Measurements from ENCODE around the gene SPECC1.
A peak's percentile ranks its signal among the peaks of the same experiment; 100 is the strongest.
"Not testable (repeated sequence)": the region's sequence is repeated elsewhere in the genome, so short reads cannot be mapped to it uniquely, and the experiment has no call there.

SPECC1 gene

GRCh38 chr17:20097330-20097729 is 88.2 kb downstream of the SPECC1 start:
- DNase-seq, result no peak

- DNase-seq, result no peak
Measured at GRCh38 chr17:20098314-20098713, 89.2 kb downstream of the SPECC1 start.

- not testable (repeated sequence) for DNase-seq
Measured at GRCh38 chr17:20100806-20101205, 91.6 kb downstream of the SPECC1 start.

DNA sequence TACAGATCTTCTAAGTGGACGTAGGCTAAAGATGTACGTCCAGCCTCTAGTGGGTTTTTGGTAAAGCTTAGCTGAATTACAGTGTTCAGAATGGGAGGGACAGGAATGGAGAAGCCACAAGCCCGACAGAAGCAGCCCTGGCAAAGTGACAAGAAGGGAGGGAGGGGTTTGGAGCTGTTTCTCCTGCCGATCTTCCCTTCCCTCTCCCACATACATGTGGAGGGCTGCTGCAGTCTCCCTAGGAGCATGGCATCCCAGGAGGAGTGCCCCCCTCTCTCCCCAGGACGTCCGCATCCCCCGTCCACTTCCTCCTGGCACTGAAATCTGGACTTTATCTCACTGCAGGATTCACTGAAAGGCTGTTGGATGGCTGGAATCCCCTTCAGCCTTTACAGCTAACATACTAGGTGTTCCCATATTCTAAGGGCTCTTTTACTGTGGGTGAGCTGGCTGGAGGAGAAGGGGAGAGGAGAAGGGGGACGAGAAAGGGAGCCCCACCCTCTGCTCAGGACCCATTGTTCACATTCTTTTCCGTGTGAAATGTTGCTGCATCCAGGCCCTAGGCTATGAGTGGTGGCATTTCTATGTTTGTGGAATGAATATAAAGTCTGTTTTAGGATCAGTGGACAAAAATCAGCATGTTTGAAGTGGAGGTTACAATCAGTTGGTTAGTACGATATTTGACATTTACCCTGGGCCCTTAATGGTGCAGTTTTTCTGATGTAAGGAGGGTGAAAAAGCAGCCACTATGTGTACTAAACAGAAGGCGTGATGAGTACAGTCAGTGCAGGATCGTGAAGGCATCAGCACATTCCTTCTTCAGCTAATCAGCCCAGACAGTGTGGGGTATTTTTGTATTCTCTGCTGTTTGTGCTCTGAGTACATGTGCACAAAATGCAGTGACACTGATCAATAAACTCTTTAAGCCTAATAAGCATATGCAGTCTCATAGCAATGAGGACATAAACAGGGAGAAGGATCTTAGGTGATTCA is 94.6 kb downstream of the SPECC1 start:
- DNase-seq, result no peak

- peak; percentile 5 for DNase-seq
Measured at GRCh38 chr17:20105539-20106280, 96.6 kb downstream of the SPECC1 start.

- not testable (repeated sequence) for DNase-seq
Measured at GRCh38 chr17:20106446-20106845, 97.3 kb downstream of the SPECC1 start.

GRCh38 chr17:20109076-20109475 is 99.9 kb downstream of the SPECC1 start:
- no peak for DNase-seq

DNA sequence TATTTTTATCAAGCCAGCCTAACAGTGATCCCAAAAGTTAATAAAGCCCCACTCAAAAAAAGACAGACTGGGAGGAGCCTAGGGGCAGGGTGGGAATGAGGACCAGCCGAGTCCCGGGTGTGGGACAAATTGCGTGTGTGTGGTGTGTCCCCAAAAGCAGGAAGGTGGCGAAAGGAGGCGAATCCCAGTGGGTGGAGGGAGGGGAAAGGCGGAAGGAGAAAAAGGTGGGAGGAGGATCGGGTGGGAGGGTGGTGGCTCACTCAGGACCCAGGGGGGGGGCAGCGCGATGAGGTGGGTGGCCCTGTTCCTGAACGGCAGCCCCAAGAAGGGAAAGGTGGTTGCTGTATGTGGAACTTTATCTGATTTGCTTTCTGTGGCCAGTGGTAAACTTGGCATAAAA is 102.4 kb downstream of the SPECC1 start:
- DNase-seq, result no peak

DNA sequence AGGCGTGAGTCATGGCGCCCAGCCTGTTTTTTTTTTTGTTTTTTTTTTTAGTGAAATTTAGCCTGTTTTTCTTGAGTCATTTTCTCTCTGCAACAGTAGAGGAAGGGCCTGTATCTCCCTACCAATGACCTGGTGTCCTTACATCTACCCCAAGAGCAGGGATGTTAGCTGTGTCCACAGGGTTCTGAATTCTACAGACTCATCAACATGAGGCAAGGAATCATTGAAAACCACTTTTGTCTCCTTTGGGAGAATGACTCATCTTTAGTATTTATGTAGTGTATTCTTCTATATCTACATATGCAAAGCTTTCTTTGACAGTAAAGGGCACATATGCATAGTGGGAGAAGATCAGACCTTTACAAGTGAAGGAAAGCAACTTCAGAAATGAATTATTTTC is 105.3 kb downstream of the SPECC1 start:
- DNase-seq, result no peak

DNA sequence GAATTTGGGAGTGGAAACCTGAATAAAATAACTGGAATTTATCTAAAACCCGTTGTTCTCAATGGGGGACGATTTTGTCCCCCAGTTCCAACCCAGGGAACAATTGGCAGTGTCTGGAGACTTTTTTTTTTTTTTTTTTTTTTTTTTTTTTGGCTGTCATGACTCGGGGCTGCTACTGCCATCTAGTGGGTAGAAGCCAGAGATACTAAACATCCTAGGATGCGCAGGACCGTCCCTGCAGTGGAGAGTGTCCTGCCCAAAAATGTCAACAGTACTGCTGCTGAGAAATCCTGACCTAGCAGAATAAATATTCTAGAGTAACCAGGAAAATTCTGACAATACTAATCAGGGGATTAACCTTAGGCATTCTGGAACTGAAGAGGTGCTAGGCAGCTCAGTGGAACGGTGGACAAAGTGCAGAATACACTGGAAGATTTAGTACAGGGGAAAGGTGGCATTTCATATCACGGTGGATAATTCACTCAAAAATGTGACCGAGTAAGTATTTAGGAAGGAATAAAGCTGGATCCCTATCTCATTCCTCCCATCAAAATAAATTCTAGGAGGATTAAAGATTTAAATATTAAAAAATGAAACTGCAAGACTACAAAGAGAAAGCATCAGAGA is 107.6 kb downstream of the SPECC1 start:
- DNase-seq, result peak; percentile 68

- no peak for DNase-seq
Measured at GRCh38 chr17:20118280-20118679, 109.1 kb downstream of the SPECC1 start.

GRCh38 chr17:20120836-20121235 is 111.7 kb downstream of the SPECC1 start:
- DNase-seq, result peak; percentile 95

- DNase-seq, result peak; percentile 57
Measured at GRCh38 chr17:20121359-20122253, 112.4 kb downstream of the SPECC1 start.

DNA sequence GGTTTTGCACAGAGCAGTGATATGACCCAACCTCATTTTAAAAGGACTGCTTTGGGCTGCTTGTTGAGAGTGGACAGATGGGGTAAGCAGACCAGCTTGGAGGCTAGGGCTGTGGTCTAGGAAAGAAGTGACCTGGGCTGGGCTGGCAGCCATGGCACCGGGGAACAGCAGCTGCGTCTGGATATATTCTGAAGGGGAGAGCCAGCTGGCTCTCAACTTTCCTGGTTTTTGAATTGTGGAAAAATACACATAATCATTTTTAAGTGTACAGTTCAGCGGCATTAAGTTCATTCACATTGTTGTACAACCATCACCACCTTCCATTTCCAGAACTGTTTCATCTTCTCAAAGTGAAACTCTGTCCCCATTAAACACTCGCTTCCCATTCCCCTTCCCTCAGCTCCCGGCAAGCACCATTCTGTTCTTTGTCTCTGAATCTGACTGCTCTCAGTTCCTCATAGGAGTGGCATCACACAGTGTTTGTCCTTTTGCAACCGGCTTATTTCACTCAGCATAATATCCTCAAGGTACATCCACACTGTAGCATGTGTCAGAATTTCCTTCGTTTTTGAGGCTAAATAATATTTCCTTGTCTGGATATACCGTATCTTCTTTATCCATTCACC is 113.2 kb downstream of the SPECC1 start:
- DNase-seq, result no peak

GRCh38 chr17:20123209-20123608 is 114.0 kb downstream of the SPECC1 start:
- peak; percentile 56 for DNase-seq

GRCh38 chr17:20125724-20126123 is 116.6 kb downstream of the SPECC1 start:
- DNase-seq, result peak; percentile 5

DNA sequence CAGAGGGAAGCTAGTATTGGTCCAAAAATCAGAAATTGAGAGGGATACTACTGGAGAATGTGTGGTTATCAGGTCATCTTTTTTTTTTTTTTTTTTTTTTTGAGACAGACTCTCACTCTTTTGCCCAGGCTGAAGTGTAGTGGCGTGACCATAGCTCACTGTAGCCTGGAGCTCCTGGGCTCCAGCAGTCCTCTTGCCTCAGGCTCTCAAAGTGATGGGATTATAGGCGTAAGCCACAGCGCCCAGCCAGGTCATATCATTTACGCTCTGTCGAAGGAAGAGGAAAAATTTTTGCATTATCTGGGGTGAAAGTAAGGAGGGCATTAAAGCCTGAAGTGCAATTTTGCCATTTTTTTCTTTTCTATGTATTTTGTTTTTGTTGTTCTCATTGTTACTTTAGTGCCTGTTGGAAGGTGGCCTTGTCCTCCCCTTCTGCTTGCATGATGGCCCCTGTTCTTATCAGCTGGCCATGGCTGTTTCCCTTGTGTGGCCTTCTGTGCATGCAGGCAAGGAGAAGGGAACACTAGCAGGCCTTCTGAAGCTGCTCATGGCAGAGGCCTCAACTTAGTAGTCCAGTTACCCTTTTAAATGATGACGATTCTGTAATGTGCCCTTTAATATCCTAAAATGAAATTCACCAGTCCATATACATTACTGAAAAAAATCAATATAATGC is 118.3 kb downstream of the SPECC1 start:
- DNase-seq, result no peak

DNA sequence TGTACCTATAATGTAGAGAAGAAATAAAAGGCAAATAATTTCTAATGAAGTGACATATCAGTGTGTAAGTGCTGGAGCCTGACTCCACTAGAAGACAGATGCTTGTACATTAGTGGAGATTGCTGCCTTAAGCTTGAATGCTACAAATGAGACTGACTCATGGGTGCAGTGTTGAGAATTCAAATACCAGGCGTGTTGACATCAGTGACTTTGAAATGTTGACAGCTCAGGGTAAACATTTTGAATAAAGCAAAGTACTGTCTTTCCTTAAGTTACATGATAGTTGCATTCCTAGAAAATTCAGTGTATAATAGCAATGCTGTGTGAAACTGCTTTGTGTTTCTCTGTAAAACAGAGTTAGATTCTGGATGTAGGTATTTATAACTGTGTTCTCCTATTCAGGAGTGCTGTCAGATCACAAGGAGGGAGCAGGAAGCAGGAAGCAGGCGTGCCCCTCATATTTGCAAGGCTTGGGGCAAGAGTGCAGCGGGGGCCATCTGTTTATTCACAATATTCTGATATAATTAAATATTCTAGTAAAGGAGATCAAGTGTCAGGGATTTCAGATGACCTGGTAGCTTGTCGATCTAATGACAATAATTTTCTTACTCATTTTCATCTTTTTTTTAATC is 119.0 kb downstream of the SPECC1 start:
- no peak for DNase-seq

DNA sequence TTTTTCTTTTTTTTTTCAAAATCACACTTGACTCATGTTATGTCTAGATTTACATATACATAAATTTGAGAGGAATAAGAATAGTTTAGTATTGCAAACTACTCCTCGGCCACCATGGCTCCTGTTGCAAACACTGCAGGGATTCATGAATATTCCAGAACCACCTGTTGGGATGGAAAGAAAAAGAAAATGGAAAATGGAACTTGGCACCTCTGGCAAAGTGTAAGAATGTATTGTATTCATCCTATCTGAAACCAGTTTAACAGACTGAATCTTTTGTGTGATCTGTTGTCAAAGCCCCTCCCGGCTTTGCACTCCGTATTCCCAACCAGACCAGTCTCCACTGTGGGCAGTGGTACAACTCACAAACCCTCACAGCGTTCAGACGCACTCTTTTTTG is 124.4 kb downstream of the SPECC1 start:
- no peak for DNase-seq

DNA sequence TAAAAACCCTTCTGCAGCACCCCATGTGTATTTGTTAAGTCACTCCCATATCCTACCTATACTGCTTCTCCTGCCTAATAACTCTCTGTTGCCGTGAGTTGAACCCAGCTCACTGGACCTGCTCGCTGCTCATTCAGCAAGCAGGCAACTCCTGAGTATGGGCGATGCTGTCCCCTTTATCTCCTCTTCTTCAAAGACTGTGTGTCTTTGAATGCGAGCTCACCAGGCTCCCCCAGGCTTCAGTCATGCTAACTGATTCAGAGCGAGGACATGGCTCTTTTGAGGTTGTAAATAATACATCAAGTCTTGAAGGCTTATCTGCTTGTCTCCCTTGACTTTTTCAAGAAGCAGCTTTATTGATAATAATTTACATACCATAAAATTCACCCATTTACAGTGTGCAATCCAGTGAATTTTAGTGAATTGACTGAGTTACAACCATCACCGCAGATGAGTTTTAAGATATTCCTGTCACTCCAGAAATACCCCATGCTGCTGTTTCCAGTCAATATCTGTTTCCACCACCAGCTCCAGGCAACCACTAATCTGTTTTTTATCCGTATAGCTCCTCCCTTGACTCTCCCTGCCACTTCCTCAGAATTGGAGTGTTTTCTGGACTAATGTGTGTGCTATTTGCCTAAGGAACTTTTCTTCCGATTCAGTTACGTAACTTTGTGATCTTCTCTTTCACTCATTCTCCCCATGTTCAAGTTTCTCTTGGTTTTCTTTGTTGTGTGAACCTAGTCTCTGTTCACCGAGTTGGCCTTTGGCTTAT is 132.2 kb downstream of the SPECC1 start:
- DNase-seq, result no peak

Measured in NCI-H69 (cell line).